NCI-H146 treated with DMSO at 0.1 percent for 48 hours (cell line): ENCODE results near the gene MATK.

Experiments used
- DNase-seq: peaks from one replicate; lab custom pipeline; 2025; ENCODE audit not compliant: unreplicated experiment; lab: John Stamatoyannopoulos, UW

Gene MATK, protein sequence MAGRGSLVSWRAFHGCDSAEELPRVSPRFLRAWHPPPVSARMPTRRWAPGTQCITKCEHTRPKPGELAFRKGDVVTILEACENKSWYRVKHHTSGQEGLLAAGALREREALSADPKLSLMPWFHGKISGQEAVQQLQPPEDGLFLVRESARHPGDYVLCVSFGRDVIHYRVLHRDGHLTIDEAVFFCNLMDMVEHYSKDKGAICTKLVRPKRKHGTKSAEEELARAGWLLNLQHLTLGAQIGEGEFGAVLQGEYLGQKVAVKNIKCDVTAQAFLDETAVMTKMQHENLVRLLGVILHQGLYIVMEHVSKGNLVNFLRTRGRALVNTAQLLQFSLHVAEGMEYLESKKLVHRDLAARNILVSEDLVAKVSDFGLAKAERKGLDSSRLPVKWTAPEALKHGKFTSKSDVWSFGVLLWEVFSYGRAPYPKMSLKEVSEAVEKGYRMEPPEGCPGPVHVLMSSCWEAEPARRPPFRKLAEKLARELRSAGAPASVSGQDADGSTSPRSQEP

DNA sequence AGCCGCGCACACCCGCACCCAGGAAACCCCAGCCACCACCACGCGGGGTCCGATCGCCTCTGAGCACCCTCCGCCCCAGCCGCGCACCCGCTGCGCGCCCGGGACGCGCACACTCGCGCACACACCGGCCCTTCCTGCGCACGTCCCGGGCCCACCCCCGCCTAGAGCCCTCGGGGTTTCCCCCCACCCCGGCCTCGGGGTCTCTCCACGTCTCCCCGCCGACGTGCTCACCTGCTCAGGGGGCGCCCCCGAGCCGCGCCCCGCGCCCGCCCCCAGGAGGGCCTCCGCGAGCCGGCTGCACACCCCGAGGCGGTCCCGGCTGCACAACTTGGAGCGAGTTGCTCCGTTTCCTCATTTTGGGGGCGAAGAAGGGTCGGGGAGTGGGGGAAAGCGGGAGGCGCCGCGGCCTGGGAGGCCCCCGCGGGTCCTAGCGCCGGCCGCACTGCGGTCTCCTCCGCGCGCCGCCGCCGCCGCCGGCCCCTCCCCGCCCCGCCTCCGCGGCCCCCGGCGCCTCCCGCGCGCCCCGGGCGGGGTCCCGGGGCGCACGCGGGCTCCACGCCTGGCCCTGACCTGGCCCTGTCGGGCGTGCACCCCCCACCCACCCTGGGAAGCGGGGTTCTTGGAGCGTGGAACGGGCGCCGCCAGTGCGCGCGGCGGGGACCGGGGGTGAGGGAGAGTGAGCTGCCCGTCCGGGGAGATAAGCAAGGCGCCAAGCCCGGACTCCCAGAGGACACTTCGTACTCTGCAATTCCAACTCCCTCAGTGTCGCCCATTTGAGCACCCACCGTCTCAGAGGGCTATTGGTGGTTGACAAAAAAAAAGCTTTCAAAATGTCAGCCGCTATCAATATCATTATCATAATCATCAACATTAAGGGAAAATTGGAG, at the start of gene MATK:
TSS of gene MATK (minus strand) at position 444 of the 887 bp plus-strand sequence. CDS start 1,246 bp downstream, outside the sequence.
- no peak for DNase-seq

DNA sequence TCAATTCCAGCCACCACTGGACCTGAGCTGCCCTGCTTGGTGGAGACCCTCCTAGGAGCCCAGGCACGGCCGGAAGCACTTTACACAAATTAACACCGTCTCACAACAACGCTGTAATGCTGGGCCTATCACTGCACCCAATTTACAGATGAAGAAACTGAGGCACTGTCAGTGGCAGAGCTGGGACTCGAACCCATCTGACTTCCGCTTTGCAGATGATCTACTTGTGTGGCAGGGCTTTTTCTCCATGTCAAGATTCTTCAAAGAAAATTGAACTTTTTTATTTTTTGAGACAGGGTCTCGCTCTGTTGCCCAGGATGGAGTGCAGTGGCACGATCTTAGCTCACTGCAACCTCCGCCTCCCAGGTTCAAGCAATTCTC, 48.9 kb upstream of the MATK start:
- no peak for DNase-seq

DNA sequence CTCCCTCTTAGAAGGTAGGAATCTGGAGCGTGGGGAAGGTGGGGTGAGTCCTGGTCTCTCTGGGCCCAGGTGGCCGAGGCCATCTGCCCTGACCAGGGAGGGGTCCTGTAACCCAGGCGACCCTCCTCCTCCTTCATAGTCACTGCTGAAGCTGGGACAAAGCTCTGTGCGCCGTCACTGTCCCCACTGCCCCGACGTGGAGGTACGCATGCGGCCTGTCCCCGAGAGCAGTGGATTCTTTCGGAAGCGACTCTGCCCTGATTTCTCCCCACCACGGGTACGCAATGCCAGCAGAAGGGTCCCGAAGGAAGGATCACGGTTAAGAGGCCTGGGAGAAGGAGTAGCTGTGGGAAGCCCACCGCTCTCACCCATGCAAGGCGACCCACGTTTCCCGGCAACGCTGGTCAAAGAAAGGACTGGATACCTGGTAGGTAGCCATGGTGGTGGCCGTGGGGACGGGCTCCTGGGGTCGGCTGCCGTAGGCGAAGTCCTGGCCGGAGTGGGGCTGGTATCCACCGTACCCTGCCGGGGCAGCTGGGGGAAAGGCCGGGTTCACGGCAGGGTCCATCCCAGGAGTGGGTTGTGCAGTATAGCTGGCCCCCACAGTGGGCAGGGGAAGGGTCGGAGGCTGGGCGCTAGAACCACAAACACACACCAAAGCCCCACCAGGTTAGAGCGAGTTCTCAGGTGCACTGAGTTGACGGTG, 48.3 kb upstream of the MATK start:
- no peak for DNase-seq

DNA sequence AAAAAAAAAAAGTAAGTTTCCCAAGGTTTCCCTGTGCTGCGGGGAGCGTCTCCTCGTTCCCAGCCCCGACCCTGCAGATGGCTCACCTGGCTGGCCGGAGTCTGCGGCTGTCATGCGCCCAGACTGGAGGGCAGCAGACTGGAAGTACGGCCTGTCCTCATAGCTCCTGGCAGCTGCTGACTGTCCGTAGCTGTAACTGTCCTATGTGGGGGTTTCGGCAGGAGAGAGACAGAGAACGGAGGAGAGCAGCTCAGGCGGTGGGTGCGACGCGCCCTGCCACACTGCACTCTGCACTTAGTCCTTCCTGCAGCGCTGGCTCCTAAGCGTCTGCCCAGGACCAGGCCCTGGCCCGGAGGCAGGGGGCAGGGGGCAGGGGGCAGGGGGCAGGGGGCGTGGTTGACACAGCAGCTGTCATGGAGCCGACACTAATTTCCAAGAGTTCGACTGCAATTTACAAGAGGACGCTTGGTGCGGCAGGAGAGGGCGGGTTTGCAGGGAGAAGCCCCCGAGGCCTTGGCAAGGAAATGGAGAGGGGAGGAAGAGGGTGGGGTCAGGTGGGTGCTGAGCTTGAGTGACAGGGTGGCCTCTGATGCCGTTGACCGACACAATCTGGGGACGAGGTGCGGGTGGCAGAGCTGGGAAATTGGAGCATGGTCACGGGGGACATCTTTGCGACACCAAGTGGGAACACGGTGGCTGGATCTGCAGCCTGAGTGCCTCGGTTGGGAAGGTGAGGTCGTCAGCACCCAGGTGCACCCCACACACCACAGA, 47.6 kb upstream of the MATK start:
- DNase-seq, result no peak

DNA sequence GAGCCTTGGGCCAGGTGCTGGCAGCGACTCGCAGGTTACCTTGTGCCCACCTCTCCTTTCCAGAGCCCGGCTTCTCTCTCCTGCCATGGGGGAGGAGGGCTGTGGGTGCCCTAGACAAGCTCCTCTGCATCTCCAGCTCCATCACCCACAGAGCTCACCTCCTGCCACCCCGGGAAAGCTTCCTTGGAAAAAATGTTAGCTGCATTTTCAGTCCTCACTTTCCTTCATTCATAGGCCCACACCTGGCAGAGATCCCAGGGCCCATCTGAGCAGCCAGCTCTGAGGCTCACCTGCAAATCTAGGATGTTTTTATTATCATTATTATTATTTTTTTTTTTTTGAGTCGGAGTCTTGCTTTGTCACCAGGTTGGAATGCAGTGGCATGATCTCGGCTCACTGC, 45.8 kb upstream of the MATK start:
- DNase-seq, result no peak

DNA sequence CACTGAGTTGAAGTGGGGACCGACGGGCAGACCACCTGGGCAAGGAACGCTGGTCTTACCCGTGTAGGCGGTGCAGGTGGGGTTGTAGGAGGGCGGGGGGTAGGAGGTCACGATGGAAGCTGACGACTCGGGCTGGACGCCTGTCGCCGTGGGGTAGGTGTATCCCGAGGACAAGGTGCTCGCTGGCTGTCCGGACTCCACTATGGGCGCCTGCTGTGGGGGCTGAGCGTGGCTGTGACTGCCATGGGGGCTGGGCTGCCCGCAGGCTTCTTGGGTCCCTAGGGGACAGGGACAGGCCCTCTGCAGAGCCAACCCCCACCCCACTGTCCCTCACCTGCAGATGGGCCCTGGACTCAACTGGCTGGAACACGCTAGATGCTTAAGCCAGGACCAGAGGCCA, 45.4 kb upstream of the MATK start:
- no peak for DNase-seq

DNA sequence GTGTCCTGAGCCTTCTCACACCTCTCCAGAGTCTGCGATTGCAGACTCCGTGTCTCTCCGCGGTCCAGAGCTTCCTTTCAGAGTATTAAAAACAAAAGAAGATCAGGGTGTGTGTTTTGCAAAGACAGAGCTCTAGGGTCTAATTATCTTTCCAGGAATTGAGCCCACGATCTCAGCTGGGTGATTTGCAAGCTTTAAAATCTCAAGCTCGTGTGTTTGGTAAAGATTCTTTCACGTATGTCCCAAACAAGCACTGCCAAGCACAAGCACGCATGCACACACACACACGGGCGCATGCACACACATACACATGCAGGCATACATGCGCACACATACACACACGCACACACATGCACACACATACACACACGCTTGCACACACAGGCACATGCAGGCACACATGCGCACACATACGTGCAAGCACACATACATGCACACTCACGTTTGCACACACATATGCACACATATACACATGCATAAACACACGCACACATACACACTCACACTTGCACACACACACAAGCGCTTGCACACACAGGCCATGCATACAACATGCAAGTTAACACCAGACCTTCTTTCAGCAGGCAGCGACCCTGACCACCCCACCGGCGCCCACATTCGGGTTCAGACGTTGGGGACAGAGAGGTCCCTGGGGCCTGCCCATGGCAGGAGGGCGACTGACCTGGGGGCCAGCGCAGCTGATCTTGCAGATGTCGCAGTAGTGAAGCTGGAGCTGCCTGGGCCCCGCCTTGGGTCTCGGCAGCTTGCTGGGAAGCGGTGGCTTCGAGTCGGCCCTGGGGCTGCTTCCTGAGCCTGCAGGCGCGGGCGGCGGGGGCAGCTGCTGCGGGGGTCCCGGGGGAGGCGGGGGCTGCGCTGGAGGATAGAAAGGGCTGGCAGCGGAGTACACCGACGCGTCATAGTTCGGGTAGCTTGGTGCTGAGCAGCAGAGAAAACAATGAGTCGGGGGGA, 44.7 kb upstream of the MATK start:
- DNase-seq, result no peak

DNA sequence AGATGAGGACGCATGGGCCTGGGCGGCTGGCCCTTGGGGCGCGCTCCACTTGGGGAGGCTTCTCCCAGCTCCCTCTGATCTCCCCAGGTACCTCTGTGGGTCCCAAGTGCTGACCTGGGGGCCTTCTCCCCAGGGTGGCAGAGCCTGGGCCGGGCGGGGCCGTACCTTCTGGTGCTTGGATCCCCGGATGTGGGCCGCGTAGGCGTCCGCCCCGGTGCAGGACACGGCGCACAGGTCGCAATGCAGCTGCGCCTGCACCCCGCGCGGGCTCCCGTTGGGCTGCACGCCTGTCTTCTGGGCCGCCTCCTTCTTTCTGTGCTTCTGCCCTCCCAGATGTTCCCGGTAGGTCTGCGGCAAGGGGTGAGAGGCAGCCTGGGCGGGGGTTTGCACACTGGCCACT, 41.1 kb upstream of the MATK start:
- DNase-seq, result no peak

DNA sequence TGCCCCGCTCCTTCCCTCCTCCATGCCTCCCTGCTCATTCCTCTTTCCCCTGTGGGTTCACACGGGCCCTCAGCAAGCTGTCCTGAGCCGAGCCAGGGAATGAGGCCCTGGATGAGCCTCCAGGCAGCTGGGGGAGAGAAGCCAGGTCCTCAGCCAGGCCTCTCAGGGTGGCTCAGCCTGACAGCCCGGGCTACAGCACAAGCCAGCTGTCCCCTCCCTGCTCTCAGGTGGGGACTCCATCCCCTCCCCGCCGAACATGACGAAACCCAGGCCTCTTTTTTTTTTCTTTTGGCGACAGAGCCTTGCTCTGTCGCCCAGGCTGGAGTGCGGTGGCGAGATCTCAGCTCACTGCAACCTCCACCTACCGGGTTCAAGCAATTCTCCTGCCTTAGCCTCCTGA, 40.0 kb upstream of the MATK start:
- no peak for DNase-seq

DNA sequence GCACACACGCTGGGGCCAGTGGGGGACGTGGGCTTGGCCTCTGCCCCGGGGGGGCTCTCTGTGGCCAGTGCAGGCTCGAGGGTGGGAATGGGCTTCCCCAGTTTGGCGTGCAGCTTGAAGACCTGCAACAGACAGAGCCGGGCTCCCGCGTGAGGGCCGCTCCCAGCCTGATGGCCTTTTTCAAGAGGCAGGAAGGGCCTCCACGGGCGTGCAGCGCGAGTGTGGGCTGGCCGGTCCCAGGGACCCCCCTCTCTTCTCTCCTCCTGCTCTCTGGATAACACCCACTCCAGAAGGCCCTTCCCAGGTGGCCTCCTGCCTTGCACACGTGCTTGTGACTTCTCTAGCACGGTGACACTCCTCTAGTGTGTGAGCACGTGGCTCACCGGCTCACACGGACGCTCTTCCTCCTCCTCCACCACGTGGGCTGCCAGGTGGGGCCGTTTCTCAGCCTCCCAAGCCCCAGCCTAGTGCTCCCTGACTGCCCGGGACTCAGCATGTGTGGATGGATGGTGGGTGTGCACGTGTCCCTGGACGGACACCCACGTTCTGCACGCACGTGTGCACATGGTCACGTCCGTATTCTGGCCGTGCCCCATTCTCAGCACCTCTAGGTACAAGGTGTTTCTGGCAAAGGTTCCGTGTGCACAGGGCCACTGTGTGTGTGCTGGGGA, 39.2 kb upstream of the MATK start:
- DNase-seq, result no peak

DNA sequence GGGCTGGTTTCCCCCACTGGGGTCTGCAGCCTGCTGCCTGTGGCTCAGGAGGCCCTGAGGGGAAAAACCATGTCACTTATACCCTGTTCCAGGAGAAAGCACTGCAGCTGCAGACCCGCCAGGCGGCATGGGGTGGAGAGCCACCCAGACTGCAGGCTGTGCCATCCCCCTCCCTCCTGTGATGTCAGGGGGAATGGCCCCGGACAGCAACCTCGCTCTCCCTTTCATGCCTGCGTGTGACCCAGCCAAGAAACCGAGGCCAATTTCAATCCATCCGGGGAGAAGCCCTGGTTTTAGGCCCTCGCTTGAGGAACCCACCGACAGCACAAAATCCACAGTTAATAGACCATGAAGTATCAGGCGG, 37.2 kb upstream of the MATK start:
- no peak for DNase-seq

DNA sequence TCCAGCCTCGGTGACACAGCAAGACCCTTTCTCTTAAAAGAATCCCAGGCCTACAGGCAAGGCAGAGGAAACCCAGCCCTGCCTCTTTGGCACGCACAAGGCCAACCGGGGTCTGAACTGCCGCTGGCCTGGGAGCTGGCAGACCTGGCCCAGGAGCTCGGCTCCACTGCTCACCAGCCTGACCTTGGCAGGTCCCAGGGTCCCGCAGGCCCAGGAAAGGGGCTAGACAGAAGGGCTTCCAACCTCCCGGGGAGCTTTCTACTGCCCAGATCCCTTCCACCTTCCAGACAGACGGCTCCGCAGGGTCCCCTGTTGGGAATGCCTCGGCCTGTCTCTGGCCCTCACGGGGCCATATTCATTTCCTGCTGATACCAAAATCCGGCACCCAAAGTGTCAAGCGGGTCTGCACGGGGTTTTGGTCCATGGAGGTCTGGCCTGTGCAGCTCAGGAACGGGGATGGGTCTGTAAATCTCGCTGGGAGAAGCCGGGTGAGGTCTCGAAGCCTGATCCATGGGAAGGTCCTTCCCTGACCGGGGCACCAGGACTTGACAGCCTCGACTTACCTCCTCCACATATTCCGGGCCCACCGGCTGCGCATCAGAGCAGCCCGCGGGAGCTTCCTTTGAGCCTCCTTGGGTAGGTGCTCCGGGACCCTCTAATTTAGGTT, 36.6 kb upstream of the MATK start:
- DNase-seq, result no peak

DNA sequence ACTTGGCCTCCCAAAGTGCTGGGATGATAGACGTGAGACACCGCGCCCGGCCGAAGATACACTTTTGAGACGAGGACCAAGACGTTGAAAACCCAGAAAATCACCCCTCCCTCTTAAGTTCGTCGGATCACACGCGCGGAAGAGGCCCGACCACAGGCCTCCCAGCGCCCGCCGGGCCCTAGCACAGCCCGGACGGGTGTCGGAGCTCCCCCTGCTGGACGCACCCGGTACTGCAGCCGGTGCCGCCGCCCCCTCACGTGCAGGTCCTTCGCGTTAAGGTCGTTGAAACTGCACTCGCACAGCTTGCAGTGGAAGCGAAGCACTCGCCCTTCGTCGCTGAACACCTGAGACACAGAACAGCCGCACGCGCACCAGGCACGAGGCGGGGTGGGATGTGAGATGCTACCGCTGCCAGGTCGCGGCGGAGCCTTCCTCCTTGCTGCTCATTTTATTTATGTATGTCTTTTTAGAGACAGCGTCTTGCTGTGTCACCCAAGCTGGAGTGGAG, 35.7 kb upstream of the MATK start:
- DNase-seq, result no peak

DNA sequence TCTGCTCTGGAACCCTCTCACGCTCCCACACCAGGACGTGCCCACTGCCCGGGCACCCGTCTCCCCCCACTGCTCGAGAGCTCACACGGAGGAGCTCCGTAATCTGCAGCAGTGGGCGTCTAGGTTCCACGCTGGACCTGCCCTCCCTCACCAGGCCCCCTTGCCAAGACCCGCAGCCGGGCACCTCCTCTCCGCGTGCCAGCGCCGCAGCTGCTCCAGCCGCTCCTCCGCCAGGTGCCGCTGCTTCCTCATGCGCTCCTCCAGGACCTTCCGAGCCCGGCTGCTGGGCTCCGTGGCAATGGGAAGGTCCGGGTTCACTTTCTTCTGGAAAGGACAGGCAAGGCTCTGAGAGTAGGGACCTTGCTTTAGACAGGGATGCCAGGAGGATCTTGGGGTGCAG, 35.0 kb upstream of the MATK start:
- no peak for DNase-seq

DNA sequence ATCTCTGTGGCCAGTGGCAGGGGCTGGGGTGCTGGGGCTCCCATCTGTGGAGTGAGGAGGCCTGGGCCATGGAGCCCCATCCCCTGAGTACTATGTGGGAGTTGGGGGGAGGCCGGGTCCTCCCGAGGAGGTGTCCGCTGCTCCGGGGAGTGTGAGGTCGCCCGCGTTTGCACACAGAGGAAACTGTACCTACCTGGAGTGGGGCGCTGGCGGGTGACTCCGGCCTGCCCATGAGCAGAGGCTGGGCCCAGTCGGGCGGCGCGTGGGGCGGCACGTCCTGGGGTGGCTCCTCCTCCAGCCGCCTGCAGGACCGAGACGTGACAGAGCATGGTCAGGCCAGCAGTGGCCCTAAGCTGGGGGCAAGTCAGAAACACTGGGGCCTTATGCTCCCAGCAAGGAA, 33.8 kb upstream of the MATK start:
- DNase-seq, result no peak

DNA sequence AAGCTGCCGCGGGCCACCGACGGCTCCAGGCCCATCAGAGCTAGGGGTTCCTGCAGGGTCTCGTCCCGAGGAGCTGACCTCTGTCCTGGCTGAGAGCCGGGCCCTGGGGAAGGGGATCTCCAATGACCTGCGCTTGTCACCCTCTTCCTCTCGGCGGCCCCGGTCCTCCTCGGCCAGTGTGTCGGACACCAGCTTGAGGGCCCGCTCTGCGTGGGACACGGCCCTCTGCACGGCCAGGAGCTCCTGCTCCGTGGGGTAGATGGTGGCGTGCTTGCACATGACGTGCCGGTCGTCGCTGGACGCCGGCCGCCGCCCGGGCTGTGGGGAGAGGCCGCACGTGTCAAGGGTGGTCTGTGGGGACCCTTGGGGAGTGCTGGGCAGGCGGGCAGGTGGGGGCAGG, 32.7 kb upstream of the MATK start:
- no peak for DNase-seq

DNA sequence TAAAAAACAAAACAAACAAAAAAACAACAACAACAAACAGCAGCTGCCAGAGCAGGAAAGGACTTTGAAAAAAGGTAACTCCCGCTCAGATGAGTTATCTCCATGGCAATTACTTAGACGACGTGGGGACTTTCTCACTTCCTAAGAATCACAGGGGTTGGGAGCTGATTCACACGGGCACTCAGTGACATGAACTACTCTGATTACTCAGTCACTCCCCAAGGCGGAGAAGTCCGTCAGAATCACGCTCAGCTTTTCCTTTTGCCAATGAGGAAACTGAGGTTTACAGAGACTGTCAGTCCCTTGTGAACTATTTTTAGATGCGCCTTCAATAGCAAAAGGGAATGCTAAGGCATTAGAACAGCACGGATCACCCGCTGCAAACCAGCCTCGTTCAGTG, 32.3 kb upstream of the MATK start:
- no peak for DNase-seq

DNA sequence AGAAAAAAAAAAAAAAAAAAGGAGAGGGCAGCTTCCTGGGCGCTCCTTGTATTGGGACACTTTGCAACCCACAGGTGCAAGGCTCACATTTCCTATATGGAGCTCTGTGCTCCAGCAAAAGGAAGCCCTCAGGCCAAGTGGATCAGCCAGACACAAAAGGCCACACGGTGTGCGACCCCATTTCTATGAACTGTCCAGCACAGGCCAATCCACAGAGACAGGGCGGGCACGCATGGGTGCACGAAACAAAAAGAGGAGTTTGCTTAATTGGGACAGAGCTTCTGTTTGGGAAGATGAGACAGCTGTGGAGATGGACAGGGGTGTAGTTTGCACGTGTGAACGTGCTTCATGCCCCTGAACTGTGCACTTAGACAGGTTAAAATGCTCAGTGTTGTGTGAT, 31.6 kb upstream of the MATK start:
- DNase-seq, result no peak
